Sciatic nerve (tissue), 2 donors: Measurements from ENCODE around the gene SRSF12. TPM values are rescaled to one million over a fixed set of nuclear protein-coding genes. Genes with fewer than 3 reads are reported as not detected.

Experiments
- ATAC-seq: fragments of 200-7000 bp; cut with Tn5 transposase; one replicate; pipeline ENCODE4 v1.9.1; 2020; ENCODE audit warnings: mild to moderate bottlenecking, moderate library complexity
- DNase-seq: peaks from one replicate; pipeline ENCODE4 v3.0.0-alpha.2; 2020; ENCODE audit warnings: low spot score
- intact Hi-C: fragments of 100-400 bp; cut with DNase I; formaldehyde crosslinking; loops from one replicate; pipeline ENCODE4 v1.14.2; 2022
- total RNA-seq: library from RNA; stranded (reverse); fragmentation: NEBNext Ultra II Directional; extraction: Animal tissue kit (Norgen Biotek cat#: 25700); gene quantifications from one replicate; pipeline ENCODE4 v1.2.1, GENCODE V29; 2021
- donor health status: DM: no; HTN: no; CAD: no.
- donor health status: DM: no; HTN: no; CAD: no.

The SRSF12 gene
- 2.0 TPM for total RNA-seq

- DNase-seq (no peak), ATAC-seq (peak; percentile 73)
- intact Hi-C loops = no loop called here
These were observed at the start of gene SRSF12 for GRCh38 chr6:89117211-89118108. Gene SRSF12 (minus strand): TSS chr6:89118071. CDS start chr6:89117887, 184 bp downstream.

GRCh38 chr6:89162047-89162371 is 44.1 kb upstream of the SRSF12 start:
- ATAC-seq = peak; percentile 87
- DNase-seq = no peak
- intact Hi-C loops = no loop called here

GRCh38 chr6:89161326-89162046 is 43.6 kb upstream of the SRSF12 start:
- intact Hi-C loops = no loop called here
- DNase-seq (no peak), ATAC-seq (peak; percentile 73)

- no peak for DNase-seq
- ATAC-seq = no peak
- intact Hi-C loops = no loop called here
These were observed 42.6 kb upstream of the SRSF12 start for GRCh38 chr6:89160331-89161092.

GRCh38 chr6:89154131-89154530 is 36.3 kb upstream of the SRSF12 start:
- ATAC-seq = no peak

GRCh38 chr6:89148016-89148750 is 30.3 kb upstream of the SRSF12 start:
- ATAC-seq (no peak), DNase-seq (no peak)
- intact Hi-C loops = no loop called here

More at GRCh38 chr6:89154131-89154530, 36.3 kb upstream of the SRSF12 start:
- DNase-seq = no peak
- intact Hi-C loops = no loop called here

- intact Hi-C loops = no loop called here
- DNase-seq = no peak
- ATAC-seq = no peak
These were observed 29.1 kb upstream of the SRSF12 start for GRCh38 chr6:89146718-89147700.

GRCh38 chr6:89145956-89146717 is 28.3 kb upstream of the SRSF12 start, which contains the start of gene PM20D2:
Gene PM20D2 (plus strand): TSS chr6:89146055. CDS start chr6:89146145, 90 bp downstream.
- DNase-seq = peak; percentile 76
- intact Hi-C loops = no loop called here
- peak; percentile 91 for ATAC-seq

- ATAC-seq = peak; percentile 54
- DNase-seq = no peak
- intact Hi-C loops = no loop called here
These were observed 27.5 kb upstream of the SRSF12 start for GRCh38 chr6:89145091-89145955.

GRCh38 chr6:89144354-89144906 is 26.6 kb upstream of the SRSF12 start:
- ATAC-seq = no peak
- no peak for DNase-seq
- intact Hi-C loops = no loop called here

GRCh38 chr6:89140347-89141156 is 22.7 kb upstream of the SRSF12 start:
- no peak for DNase-seq
- ATAC-seq = peak; percentile 56
- intact Hi-C loops = no loop called here

GRCh38 chr6:89139509-89140346 is 21.9 kb upstream of the SRSF12 start:
- no peak for DNase-seq

GRCh38 chr6:89138173-89138572 is 20.3 kb upstream of the SRSF12 start:
- intact Hi-C loops = no loop called here
- ATAC-seq = no peak
- no peak for DNase-seq

More at GRCh38 chr6:89139509-89140346, 21.9 kb upstream of the SRSF12 start:
- ATAC-seq = no peak
- intact Hi-C loops = no loop called here

GRCh38 chr6:89134723-89135122 is 16.9 kb upstream of the SRSF12 start:
- ATAC-seq = no peak
- DNase-seq = no peak
- intact Hi-C loops = no loop called here
